ENCODE data around the gene SYCP2L. TPM values are rescaled to one million over a fixed set of nuclear protein-coding genes. Genes with fewer than 3 reads are reported as not detected.

SYCP2L gene
- total RNA-seq, 1 experiment from 2014 or later = 4.9 TPM

GRCh38 chr6:10957414-10957886 lies 70.6 kb downstream of the SYCP2L start:
- Histone ChIP-seq H3K27me3 (ENCODE audit: insufficient read depth, low read length) (no peaks in the 10 kb centered on the region), H3K9ac (ENCODE audit: low read length) (no peak overlapping the region), H3K4me2 (ENCODE audit: low read length) (no peak overlapping the region), H3K4me1 (ENCODE audit: control insufficient read depth in 1 of 2, insufficient read depth in 2 of 2, low read length in 2 of 2) (no peaks in the 10 kb centered on the region), H3K79me2 (ENCODE audit: insufficient read depth, low read length) (no peaks in the 10 kb centered on the region), H3K9me3 (ENCODE audit: control insufficient read depth in 1 of 2, insufficient read depth in 1 of 2, low read depth in 1 of 2, low read length in 2 of 2) (no peaks in the 10 kb centered on the region), H3K27ac (ENCODE audit: low read depth, low read length) (no peak overlapping the region), H4K20me1 (ENCODE audit: insufficient read depth) (no peaks in the 10 kb centered on the region), H3K4me3 (replicated peaks in 1 of 2; ENCODE audit: low read depth in 1 of 2, low read length in 2 of 2) (no peak overlapping the region), H3K36me3 (ENCODE audit: control insufficient read depth in 1 of 2, insufficient read depth in 2 of 2, low read length in 2 of 2) (no peaks in the 10 kb centered on the region), H3K9me2 (ENCODE audit: insufficient read depth) (no peaks in the 10 kb centered on the region), H2AFZ (ENCODE audit: low read depth, low read length, poor library complexity, severe bottlenecking) (no peak overlapping the region)
- intact Hi-C loops (cut with micrococcal nuclease) = no loop called here
- CTCF ChIA-PET = interaction anchor here (1.5 kb wide), 1 partner anchor 111 kb away, joined by 3 read pairs; no protein-coding TSS in a partner anchor
- ATAC-seq (no peak), DNase-seq (ENCODE audit: low read depth, low spot score) (no peak)
- TF ChIP-seq CBX3 (IDR thresholded peaks at IDR 0.05; ENCODE audit: low read depth) (no peak), MAX (IDR thresholded peaks at IDR 0.05) (no peak), EZH2 (IDR thresholded peaks at IDR 0.05) (no peak), FOSL1 (IDR thresholded peaks at IDR 0.05; ENCODE audit: low read depth) (no peak), TCF7L2 (IDR thresholded peaks at IDR 0.05; ENCODE audit: borderline replicate concordance, extremely low read depth, insufficient read depth, insufficient read length) (no peak), POLR2AphosphoS5 (IDR thresholded peaks at IDR 0.05; ENCODE audit: low read depth, low read length) (no peak), EGR1 (IDR thresholded peaks at IDR 0.05; ENCODE audit: low read depth) (no peak), RAD21 (IDR thresholded peaks at IDR 0.05; ENCODE audit: low read depth) (no peak)
- RAD21 ChIA-PET (ENCODE audit: low non-redundant PET in 1 of 2, low total read pairs in 2 of 2, uncharacterized antibody in 2 of 2, unreplicated experiment in 2 of 2) = no interaction called here
- no TSS peak for BruUV-seq (replicated peaks)
- POLR2A ChIA-PET = no interaction called here

- BruUV-seq (replicated peaks) = no TSS peak
- no peaks in the 10 kb centered on the region for H3K27me3 ChIP-seq (ENCODE audit: insufficient read depth, low read length)
- H3K36me3 ChIP-seq (ENCODE audit: control insufficient read depth in 1 of 2, insufficient read depth in 2 of 2, low read length in 2 of 2) = no peaks in the 10 kb centered on the region
- no peaks in the 10 kb centered on the region for H3K9me2 ChIP-seq (ENCODE audit: insufficient read depth)
- H4K20me1 ChIP-seq (ENCODE audit: insufficient read depth) = no peaks in the 10 kb centered on the region
- CTCF ChIA-PET = no interaction called here
- no peaks in the 10 kb centered on the region for H3K4me1 ChIP-seq (ENCODE audit: control insufficient read depth in 1 of 2, insufficient read depth in 2 of 2, low read length in 2 of 2)
- H3K9me3 ChIP-seq (ENCODE audit: control insufficient read depth in 1 of 2, insufficient read depth in 1 of 2, low read depth in 1 of 2, low read length in 2 of 2) = no peaks in the 10 kb centered on the region
- DNase-seq (ENCODE audit: low read depth, low spot score) (no peak), ATAC-seq (no peak)
- RAD21 ChIA-PET (ENCODE audit: low non-redundant PET in 1 of 2, low total read pairs in 2 of 2, uncharacterized antibody in 2 of 2, unreplicated experiment in 2 of 2) = no interaction called here
- intact Hi-C loops (cut with micrococcal nuclease) = no loop called here
- H3K4me3 ChIP-seq (replicated peaks in 1 of 2; ENCODE audit: low read depth in 1 of 2, low read length in 2 of 2) = no peak overlapping the region
- H3K79me2 ChIP-seq (ENCODE audit: insufficient read depth, low read length) = no peaks in the 10 kb centered on the region
- H3K4me2 ChIP-seq (ENCODE audit: low read length) = no peak overlapping the region
- no peak overlapping the region for H2AFZ ChIP-seq (ENCODE audit: low read depth, low read length, poor library complexity, severe bottlenecking)
- H3K9ac ChIP-seq (ENCODE audit: low read length) = no peak overlapping the region
- POLR2A ChIA-PET = no interaction called here
- H3K27ac ChIP-seq (ENCODE audit: low read depth, low read length) = no peak overlapping the region
- TF ChIP-seq SRF (IDR thresholded peaks at IDR 0.05; ENCODE audit: low read depth) = no peak
- no peak for TF ChIP-seq EZH2phosphoT487 (IDR thresholded peaks at IDR 0.05; ENCODE audit: borderline replicate concordance)
- no peak for TF ChIP-seq MAX (IDR thresholded peaks at IDR 0.05)
- TF ChIP-seq ZBTB33 (IDR thresholded peaks at IDR 0.05; ENCODE audit: extremely low read depth, insufficient replicate concordance, low read length) = no peak
- no peak for TF ChIP-seq YY1 (IDR thresholded peaks at IDR 0.05; ENCODE audit: extremely low read depth, insufficient replicate concordance, low read depth, low read length)
- TF ChIP-seq CEBPB (IDR thresholded peaks at IDR 0.05; ENCODE audit: low read depth) = no peak
- TF ChIP-seq TCF7L2 (IDR thresholded peaks at IDR 0.05; ENCODE audit: borderline replicate concordance, extremely low read depth, insufficient read depth, insufficient read length) = no peak
- TF ChIP-seq CTCF (IDR thresholded peaks at IDR 0.05 in 2 of 3, conservative IDR thresholded peaks at IDR 0.05 in 1 of 3; ENCODE audit: borderline replicate concordance in 1 of 3, insufficient read depth in 1 of 3, low read depth in 2 of 3, low read length in 2 of 3) = no peak
- TF ChIP-seq FOSL1 (IDR thresholded peaks at IDR 0.05; ENCODE audit: low read depth) = no peak
- no peak for TF ChIP-seq POLR2AphosphoS5 (IDR thresholded peaks at IDR 0.05; ENCODE audit: low read depth, low read length)
Observed at GRCh38 chr6:10960171-10960570, 73.3 kb downstream of the SYCP2L start.
